ENCODE measurements around the gene AUP1.

DNA sequence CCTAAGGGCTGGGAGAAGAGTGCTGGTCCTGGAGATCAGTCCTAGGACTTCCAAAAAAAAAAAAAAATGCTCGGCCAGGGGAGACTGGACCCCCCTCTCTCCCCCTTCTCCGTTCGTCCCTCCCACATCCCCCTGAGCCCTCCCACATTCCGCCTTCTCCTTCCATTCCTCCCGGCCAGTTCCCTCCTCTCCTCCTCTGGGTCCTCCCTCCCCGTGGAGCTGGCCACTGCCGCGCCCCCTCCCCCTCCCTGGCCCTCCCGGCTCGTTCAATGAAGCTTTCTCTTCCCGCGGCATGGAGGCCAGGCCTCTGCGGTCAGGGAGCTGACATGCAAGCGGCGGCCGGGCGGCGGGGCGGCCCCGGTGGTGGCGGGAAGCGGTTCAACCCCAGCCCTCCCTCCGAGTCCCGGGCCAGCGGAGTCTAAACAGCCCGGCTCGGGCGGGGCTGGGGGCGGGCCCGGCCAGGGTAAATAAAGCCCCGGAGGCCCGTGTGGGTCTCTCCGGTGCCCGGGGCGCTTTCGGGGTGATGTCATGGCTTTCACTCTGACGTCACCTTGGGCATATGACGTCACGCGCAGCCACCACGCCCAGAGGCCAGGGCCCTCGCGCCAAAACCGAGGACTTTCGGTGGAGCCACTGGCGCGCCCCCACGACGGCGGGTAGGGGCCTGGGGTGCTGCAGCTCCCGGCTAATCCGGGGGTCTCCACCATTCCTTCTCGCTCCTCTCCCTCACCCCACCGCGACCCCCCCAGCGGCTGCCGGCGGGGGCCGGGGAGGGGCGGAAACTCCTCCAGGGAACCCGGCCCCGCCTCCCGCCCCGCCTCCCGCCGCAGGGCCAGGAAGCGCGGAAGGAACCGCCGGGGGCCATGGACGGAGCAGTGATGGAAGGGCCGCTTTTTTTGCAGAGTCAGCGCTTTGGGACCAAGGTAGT is 24.6 kb upstream of the AUP1 start, which contains the start of the genes DOK1 and LOXL3:
- TF ChIP-seq, protein P1, sequence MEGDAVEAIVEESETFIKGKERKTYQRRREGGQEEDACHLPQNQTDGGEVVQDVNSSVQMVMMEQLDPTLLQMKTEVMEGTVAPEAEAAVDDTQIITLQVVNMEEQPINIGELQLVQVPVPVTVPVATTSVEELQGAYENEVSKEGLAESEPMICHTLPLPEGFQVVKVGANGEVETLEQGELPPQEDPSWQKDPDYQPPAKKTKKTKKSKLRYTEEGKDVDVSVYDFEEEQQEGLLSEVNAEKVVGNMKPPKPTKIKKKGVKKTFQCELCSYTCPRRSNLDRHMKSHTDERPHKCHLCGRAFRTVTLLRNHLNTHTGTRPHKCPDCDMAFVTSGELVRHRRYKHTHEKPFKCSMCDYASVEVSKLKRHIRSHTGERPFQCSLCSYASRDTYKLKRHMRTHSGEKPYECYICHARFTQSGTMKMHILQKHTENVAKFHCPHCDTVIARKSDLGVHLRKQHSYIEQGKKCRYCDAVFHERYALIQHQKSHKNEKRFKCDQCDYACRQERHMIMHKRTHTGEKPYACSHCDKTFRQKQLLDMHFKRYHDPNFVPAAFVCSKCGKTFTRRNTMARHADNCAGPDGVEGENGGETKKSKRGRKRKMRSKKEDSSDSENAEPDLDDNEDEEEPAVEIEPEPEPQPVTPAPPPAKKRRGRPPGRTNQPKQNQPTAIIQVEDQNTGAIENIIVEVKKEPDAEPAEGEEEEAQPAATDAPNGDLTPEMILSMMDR (IDR thresholded peaks at IDR 0.05; ENCODE audit: low read depth, low read length, poor library complexity, severe bottlenecking): no peak
- no peak for TF ChIP-seq EZH2phosphoT487 (IDR thresholded peaks at IDR 0.05; ENCODE audit: borderline replicate concordance, low read length)
